Measurements from ENCODE around the gene LIN54.
"Not testable (repeated sequence)": the region's sequence is repeated elsewhere in the genome, so short reads cannot be mapped to it uniquely, and the experiment has no call there.

The LIN54 gene

DNA sequence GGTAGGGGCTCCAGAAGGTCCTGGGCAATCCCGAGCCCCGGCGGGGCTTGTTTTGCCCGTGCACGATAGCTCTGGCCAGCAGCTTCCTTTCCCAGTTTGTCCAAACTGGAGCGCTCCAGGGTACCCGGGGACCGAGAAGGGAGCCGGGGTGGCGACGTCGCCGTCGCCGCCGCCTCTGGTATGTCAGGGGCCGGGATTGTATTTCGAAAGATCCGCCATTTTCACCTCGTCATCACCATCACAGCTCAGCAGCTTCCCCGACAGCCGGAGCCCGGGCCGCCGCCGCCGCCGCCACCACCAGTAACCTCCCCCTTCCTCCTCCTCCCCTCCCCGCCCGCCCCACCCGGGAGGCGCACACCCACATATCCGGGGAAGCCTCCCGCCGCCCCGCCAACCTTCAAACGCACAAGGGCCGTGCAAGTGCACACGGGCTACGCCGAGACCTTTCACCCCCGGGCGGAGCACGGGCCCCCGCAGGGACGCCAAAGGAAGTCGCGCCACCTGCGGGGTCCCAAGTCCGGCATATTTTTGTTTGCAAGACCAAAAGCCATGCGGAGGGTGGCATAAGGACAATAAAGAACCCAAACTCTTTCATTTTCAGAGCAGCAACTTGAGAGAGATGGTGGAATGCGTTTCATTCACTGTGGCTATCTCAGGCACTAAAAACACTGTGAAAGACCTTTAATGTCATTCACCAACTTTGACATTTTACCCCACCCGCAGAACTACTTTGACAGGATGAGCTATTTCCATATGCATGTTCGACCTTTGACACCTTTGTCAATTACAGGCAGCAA, at the start of gene LIN54:
TSS of gene LIN54 (minus strand) at position 302 of the 797 bp plus-strand sequence. CDS start 25,979 bp downstream, outside the sequence.
- H3K4me3 ChIP-seq (ENCODE audit: low read depth, low read length), result peak within 1 kb of the TSS; percentile 73

DNA sequence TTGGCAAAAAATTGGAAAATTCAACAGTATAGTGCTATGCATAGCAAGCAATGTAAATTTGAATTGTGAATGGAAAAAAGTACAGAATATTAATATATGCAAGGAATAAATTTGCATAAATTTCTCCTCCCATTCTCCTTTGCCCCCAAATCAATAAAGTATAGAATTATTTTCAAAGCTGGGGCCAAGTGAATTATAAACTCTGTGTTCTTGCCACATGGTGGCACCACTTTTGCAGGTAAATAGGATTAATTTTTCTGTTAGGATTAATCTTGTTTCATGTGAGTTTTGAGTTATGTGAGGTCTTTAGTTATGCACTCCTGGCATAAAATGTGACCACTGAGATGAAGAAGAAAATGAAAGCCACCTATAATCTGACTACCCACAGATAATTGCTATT, 44.3 kb upstream of the LIN54 start:
- H3K4me3 ChIP-seq (ENCODE audit: low read depth, low read length), result no peak overlapping the region

DNA sequence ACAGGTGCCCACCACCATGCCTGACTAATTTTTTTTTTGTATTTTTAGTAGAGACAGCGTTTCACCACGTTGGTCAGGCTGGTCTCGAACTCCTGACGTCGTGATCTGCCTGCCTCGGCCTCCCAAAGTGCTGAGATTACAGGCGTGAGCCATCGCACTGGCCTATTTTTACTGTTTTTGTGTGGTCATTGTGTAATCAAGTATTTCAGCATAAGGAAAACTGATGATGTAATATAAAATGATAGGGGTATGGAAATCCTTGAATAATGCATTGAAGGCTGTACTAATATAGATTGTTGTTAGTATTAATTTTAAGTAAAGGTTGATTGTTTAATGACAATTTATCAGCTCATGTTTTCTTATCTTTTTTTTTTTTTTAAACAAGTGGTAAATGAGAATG, 38.2 kb upstream of the LIN54 start:
- not testable (repeated sequence) for H3K4me3 ChIP-seq (ENCODE audit: low read depth, low read length)

DNA sequence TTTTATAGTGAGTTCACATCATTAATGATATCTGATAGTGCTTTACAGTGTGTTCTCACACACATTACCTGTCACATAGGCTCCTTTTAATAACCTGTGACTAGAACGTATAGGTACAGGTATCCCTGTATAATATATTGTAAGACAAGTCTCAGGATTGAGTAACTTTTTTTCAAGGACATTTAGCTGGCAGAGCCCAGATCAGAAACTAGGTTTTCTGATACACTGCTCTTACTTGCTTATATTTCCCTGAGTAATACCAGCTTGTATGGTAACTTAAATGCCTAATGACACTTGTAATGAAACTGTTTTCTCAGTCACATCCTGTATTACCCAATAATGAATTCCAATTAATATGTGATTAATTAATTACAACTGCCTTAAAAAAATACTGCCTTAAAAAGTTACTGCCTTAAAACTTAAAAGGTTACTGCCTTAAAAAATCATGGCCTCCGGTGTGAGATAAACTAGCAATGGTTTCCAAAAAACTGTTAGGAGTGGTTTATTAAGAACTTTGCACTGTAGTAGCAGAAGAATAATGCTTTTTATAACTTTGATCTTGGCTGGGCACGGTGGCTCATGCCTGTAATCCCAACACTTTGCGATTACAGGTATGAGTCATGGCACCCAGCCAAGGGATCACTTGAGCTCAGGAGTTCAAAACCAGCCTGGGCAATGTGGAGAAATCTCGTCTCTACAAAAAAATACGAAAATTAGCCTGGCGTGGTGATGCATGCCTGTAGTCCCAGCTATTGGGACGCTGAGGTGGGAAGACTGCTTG, 36.3 kb upstream of the LIN54 start:
- H3K4me3 ChIP-seq (ENCODE audit: low read depth, low read length), result no peak overlapping the region

DNA sequence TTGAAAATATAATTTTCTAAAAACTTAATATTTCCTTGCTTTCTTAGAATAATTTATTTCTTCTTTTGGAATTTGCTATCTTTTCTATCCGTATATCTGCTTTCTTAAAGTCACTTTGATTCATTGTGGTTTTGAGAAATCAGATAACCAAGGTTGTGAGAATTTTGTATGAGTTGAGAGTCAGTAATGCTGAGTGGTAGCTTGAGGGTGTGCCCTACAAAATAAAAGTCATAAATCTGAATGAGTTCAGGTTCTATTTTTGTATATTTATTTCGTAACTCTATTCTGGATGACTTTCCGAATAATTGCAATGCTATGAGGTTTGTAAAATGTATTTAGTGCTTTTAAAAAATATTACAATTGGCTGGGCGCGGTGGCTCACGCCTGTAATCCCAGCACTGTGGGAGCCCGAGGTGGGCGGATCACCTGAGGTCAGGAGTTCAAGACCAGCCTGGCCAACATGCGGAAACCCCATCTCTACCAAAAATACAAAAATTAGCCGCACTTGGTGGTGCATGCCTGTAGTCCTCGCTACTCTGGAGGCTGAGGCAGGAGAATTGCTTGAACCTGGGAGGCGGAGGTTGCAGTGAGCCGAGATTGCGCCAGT, 33.3 kb upstream of the LIN54 start:
- H3K4me3 ChIP-seq (ENCODE audit: low read depth, low read length), result no peak overlapping the region

DNA sequence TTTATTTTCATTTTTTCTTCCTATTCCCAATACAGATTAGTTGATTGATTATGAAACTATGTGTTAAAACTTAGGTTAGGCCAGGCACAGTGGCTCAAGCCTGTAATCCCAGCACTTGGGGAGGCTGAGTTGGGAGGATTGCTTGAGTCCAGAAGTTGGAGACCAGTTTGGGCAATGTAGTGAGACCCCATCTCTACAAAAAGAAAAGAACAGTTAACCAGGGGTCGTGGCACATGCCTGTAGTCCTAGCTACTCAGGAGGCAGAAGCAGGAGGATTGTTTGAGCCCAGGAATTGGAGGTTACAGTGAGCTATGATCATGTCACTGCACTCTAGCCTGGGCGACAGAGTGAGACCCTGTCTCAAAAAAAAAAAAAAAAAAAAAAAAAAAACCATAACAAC, 32.5 kb upstream of the LIN54 start:
- not testable (repeated sequence) for H3K4me3 ChIP-seq (ENCODE audit: low read depth, low read length)

DNA sequence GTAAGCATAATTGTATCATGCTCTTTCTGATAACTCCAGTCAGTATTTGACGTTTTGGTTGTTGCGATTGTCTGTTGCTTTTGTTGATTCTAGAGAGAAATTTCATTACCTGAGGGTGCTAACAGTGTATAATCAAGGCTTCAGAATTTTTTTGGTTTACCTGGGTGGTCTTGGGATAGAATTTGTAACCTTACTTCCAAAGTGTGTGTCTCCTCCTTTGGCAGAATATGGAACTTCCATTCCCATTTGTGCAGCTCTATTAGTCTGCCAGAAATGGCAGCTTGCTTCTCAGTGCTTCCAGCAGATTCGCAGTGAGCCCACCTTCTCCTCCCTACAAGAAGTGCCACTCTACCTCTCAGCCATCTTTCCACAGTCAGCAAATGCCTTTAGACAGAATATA, 29.6 kb upstream of the LIN54 start:
- no peak overlapping the region for H3K4me3 ChIP-seq (ENCODE audit: low read depth, low read length)

DNA sequence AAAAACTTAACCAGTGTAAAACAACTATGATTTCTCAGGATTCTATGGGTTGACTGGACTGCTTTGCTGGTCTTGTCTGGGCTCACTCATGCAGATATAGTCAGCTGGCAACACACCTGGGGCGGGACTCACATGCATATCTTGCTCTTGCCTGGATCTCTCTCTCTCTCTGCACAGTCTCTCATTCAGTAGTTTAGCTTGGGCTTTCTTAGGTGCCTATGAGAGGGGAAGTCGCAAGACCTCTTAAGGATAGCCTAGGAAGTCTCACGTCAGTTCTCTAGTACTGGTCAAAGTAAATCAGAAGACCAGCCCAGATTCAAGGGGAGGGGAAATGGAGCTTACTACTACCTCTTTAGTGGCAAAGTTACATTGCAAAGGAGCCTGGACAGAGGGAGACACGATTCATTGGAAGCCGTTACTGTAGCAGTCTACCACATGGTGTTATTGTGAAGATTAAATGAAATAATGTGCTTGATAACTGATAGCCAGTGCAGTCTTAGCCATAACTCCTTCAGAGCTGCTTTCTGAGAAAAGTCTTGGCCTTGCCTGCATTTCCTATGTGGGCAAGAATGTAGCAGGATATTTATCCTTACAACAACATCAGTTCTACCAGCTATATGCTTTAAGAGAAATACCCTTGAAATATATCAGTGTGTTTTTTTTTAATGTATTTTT, 26.5 kb upstream of the LIN54 start:
- no peak overlapping the region for H3K4me3 ChIP-seq (ENCODE audit: low read depth, low read length)

DNA sequence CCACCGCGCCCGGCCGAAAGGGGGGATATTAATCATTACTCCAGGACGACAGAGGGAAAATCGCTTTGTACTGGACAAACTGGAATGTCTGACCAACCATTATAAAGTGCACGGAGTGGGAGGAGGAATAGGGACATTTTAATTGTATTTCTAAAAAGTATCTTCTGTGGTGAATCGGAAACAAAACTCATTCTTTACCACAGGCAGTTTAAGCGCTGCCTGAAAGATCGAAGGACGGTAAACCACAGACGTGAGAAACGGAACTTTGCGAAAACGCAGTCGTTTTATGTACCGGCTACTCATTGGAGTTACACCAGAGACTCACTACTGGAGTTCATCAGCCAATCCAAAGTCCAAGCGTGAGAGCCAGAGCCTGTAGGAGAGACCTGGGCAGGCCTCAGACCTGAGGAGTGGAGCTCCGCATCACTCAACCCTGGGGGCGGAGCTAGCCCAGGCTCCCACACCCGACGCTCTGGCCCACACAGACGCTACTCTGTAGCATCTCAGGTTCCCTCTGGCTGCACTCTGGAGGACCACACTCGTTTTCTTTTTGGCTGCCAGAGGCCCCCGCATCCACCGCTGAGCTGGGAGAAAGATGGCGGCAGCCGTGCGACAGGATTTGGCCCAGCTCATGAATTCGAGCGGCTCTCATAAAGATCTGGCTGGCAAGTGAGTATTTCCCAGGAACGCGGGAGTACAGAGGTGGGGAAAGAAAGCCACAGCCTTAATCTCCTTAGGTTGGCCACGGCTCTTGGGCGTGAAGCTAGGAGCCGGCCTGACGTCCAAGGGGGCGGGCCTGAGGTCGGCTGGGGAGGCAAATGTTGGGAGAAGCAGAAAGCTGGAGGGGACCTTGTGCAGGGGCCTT, 24.2 kb upstream of the LIN54 start, which contains the start of gene COPS4:
TSS of gene COPS4 (plus strand) at position 554 of the 865 bp plus-strand sequence. CDS start at position 596, 42 bp downstream.
- peak within 1 kb of the TSS; percentile 91 for H3K4me3 ChIP-seq (ENCODE audit: low read depth, low read length)

DNA sequence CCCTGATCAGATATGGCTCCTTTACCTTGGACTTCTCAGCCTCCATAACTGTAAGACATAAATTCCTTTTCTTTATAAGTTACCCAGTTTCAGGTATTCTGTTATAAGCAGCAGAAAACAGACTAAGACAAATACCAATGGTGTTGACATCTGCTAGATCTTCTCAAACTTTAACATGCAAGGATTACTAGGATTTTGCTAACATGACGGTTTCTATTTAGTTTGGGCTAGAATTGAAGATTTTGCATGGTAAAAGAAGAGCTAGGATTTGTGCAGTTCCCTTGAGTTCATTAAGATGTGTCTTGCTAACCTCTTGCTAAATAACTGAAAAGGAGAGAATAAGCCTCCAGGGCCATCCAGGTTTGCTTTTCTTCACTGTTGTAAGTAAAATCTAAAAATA, 19.1 kb upstream of the LIN54 start:
- H3K4me3 ChIP-seq (ENCODE audit: low read depth, low read length), result no peak overlapping the region

DNA sequence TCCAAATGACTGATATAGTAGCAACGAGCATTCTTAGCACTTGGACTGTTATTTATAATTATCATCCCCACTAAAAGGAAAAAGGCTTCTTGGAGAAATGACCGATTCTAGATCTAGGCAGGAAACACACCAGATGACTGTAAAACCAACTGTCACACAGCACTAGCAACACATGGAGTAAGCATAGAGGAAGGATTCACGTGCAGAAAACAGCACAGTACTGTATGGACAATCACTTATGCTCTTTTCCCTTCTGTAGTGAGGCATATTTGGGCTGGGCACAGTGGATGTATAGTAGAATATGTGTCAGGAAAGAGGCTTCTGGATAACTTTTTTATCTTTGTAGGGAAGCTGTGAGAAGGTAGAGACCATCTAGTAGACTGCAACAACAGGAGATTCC, 18.4 kb upstream of the LIN54 start:
- no peak overlapping the region for H3K4me3 ChIP-seq (ENCODE audit: low read depth, low read length)

DNA sequence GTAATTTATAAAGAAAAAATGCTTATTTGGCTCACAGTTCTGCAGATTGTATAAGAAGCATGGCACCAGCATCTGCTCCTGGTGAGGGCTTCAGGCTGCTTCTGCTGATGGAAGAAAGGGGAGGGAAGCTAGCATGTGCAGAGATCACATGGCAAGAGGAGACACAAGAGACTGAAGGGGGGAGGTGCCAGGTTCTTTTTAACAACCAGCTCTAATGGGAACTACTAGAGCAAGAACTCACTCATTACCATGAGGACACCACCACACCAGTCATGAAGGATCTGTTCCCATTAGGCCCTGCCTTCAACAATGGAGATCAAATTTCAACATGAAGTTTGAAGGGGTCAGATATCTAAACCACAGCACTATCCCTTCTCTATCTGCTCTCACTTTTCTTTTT, 14.9 kb upstream of the LIN54 start:
- no peak overlapping the region for H3K4me3 ChIP-seq (ENCODE audit: low read depth, low read length)

DNA sequence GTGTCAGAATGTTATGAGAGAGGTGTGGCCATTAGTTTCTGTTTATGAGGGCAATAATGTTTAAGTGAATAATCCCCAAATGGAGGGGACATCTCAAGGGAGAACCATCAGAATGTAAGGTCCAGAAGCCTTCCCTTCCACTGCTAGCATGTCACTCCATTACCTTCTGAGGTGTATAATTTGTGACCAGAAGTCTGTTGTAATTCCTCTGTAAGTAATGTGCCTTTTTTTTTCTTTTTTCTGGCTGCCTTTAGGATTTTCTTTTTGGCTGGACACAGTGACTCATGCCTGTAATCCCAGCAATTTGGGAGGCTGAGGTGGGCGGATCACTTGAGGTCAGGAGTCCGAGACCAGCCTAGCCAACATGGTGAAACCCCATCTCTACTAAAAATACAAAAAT, 13.6 kb upstream of the LIN54 start:
- H3K4me3 ChIP-seq (ENCODE audit: low read depth, low read length), result no peak overlapping the region

DNA sequence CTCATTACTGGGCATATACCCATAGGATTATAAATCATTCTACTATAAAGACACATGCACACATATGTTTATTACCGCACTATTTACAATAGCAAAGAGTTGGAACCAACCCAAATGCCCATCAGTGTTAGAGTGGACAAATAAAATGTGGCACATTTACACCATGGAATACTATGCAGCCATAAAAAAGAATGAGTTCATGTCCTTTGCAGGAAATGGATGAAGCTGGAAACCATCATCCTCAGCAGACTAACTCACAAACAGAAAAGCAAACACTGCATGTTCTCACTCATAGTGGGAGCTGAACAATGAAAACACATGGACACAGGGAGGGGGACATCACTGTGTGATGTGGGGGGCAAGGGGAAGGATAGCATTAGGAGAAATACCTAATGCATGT, 13.0 kb upstream of the LIN54 start:
- H3K4me3 ChIP-seq (ENCODE audit: low read depth, low read length), result not testable (repeated sequence)

DNA sequence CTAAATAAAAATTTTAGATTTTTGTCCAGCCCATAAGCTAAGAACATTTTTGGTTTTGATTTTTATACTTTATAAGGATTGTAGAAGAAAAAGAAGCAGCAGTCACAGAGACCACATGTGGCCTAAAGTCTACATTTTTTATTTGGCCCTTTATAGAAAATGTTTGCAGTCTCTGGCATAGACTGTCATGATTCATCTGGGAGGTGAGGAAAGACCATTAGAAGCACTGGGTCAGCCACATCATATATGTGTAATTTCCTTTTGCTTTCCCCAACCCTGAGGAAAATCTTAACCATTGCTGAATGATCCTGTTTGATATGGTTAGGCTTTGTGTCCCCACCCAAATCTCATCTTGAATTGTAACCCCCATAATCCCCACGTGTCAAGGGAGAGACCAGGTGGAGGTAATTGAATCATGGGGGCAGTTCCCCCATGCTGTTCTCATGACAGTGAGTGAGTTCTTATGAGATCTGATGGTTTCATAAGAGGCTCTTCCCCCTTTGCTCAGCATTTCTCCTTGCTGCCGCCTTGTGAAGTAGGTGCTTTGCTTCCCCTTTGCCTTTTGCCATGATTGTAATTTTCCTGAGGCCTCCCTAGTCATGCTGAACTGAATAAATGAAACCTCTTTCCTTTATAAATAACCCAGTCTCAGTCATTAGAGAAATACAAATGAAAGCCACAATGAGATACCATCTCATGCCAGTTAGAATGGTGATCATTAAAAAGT, 12.3 kb upstream of the LIN54 start:
- no peak overlapping the region for H3K4me3 ChIP-seq (ENCODE audit: low read depth, low read length)

DNA sequence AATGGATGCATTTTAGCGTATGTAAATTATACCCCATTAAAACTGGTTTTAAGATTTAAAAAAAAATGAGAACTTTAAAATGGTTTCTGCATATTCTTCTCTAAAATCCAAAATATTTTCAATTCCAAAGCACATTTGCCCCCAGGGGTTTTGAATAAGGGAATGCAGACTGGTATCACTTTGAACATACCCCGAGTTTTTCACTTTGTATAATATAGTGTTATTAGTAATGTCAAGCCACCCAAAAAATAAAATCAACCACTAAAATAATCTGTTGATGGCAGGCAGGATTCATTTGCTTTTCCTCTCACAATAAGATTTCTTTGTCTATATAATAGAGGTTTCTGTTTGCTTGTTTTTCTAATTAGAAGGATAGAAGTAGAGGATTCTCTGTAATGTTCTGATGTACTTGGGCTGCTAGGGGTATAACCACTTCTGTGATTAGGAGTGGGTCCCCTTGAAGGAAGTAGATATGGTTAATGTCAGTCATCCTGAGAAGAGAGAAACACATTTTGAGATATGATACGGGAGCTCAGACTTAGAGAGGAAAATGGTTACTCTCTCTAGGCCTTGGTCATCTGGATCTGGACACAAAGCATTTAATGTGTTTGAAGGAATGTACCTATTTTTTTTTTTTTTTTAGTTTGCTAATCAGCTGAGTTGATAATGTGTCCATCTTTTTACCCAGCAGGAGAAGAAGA, 9.3 kb upstream of the LIN54 start:
- H3K4me3 ChIP-seq (ENCODE audit: low read depth, low read length), result no peak overlapping the region

DNA sequence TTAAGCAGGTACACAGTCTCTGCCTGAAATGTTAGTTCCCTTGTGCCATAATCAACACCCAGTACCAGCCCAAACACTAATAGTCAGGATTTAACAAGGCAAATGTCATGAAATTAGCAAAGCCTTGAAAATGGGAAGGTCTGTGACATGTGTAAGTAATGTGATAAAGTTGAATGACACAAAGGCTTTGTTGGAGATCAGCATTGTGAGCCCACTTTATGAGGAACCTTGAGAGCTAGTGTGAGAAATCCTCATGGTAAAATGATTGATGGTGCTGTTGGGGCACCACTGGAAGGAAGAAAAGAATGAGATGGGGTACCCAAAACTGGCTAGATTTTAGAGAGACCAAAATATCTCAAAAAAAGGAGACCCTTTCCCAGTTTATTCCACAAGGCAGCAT, 3.3 kb upstream of the LIN54 start:
- H3K4me3 ChIP-seq (ENCODE audit: low read depth, low read length), result no peak overlapping the region

DNA sequence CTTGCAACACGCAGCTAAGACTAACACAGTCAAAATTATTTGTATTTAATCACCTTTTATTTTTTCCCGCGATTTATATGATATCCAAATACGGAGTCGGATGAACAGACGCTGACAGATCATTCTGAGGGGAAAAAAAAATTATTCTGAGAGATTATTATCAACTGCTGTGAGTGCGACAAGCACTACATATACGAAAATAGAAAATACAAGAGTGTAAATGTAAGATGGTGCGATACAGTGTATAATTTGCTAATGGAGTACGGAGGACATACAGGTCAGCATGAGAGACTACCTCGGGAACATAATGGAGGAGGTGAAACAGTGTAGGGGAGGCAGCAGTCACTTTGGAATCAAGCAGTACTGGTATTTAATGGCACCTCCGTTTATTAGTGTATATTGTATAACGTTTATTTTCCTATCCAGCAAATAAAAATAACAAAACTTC, 2.8 kb upstream of the LIN54 start:
- peak overlapping the region; percentile 53 for H3K4me3 ChIP-seq (ENCODE audit: low read depth, low read length)

Measured in iPS-11a (cell line).